GM04503 (cell line): Measurements from ENCODE around the gene SCUBE1.
"Not testable (repeated sequence)": the region's sequence is repeated elsewhere in the genome, so short reads cannot be mapped to it uniquely, and the experiment has no call there.

Source experiments
- DNase-seq: peaks from one replicate; pipeline ENCODE4 v3.0.0-alpha.2; 2012; ENCODE audit warnings: low read depth

Gene SCUBE1

GRCh38 chr22:43301866-43302265 is 41.3 kb downstream of the SCUBE1 start:
- no peak for DNase-seq

GRCh38 chr22:43300891-43301676 is 42.1 kb downstream of the SCUBE1 start:
- DNase-seq: no peak

GRCh38 chr22:43299736-43300135 is 43.4 kb downstream of the SCUBE1 start:
- DNase-seq: no peak

- no peak for DNase-seq
Observed at GRCh38 chr22:43298062-43298801, 44.9 kb downstream of the SCUBE1 start.

GRCh38 chr22:43297270-43298061 is 45.7 kb downstream of the SCUBE1 start:
- no peak for DNase-seq

GRCh38 chr22:43296276-43296902 is 46.8 kb downstream of the SCUBE1 start:
- no peak for DNase-seq

DNA sequence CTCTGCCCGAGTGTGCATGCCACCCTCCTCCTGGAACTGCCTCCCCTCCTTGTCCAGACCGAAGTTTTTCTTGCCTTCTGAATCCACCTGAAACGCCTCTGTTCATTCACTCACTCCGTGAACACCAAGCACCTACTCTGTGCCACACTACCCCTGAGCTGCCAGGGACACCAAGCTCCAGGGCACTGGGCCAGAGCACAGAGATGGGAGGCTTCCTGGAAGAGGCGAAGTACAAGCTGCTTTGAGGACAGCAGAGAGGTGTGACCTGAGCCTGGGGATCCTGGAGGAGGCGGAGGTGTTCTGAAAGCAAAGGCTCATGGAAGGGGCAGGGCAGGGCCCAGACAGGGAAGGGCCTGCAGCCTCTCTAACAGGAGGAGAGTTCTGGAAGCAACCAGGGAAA is 47.5 kb downstream of the SCUBE1 start:
- DNase-seq: no peak

DNA sequence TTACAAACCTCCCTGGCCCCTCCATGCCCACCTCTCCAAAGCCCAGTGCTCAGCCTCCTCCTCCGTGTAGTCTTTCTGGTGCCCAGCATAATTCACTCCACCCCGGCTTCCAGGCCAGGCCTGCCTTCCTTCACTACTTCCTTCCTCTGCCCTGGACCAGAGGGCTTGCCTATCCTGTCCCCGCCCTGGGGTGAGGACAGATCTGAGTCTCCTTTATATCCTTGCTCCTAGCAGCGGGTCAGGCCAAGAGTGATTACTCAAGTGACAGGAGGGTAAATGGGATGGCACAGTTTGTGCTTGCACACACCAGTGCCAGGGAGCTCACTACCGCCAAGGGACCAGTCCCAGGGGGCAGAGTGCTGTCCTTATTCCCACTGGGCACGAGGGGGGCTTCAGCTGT is 48.0 kb downstream of the SCUBE1 start:
- no peak for DNase-seq

DNA sequence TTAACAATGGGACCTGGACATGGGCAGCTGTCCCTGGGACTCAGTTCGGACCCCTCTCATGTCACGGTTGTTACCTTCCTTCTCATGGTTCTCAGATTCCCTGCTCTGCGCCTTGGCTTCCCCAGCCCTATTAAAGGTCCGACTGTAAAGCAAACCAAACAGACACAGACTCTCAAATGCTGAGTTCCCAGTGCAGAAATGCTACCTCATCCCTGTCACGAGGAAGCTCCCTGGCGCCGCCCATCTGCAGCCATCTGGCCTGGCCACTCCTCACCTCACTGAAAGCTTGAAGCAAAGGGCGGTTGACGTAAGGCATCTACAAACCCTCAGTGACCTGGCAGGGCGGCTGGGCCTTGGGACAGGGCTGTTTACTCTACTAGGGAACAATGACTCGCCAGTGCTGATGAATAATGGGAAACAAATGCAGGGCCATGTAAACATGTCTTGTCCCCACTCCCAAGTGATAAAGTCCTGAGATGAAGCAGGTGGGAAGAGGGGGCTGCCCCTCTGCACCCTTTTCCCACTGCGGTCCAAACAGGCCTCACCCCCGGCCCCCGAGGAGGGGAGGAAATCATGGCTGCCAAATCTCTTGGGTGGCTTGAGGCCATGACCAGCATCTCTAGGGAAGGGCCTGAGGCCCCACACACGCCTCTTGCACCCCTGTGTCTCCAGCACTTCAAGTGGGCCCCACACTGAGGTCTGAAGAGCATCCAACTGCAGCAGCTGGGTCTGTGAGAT is 49.3 kb downstream of the SCUBE1 start:
- no peak for DNase-seq

DNA sequence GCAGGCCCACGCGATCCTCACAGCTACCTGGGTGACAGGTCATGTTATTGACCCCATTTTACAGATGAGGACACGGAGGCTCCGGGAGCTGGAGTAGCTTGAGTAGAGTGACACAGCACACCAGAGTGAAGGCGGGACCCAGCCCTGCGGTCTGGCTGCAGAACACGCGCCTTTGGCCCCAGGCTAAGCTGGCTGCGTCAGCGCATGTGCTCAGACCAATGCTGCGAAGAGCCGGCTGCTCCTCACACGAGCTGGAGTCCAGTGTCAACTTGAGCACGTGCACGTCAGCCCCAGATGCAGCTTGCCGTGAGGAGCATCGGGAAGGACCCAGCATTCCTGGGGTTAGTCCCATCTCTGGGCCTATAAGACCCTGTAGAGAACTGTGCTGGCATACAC is 49.9 kb downstream of the SCUBE1 start:
- DNase-seq: no peak

- no peak for DNase-seq
Observed at GRCh38 chr22:43292630-43293018, 50.5 kb downstream of the SCUBE1 start.

GRCh38 chr22:43291381-43291780 is 51.8 kb downstream of the SCUBE1 start:
- DNase-seq: no peak

DNA sequence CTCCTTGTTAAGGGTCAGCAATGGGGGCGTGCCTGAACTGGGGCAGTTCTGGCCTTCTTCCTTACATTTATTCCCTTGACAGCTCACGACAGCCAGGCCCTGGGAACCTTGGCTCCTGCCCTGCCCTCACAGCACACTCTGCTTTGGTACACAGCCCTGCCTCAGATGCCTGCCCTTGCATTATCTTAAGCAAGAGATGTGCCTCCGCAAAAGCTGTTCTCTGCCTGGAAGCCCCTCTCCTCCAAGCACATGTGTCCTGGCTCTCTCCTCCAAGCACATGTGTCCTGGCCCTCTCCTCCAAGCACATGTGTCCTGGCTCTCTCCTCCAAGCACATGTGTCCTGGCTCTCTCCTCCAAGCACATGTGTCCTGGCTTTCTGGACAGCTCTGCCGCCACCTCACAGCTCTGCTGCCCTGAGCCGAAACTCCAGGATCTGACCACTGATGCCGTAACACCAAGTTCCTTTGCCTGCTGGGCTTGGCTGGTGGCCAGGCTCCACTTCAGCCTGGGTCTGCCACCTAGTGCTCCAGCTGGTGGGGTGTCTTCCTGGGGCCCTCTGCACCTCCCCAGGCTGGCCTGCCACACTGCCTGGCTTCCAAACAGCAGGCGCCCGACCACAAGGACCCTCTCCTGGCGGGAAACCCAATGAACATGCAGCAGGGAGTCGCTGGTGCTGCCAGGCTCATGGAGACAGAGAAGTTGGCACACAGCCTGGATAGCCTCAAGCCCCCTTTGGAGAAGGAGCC is 53.0 kb downstream of the SCUBE1 start:
- no peak for DNase-seq

GRCh38 chr22:43289531-43289963 is 53.6 kb downstream of the SCUBE1 start:
- no peak for DNase-seq

DNA sequence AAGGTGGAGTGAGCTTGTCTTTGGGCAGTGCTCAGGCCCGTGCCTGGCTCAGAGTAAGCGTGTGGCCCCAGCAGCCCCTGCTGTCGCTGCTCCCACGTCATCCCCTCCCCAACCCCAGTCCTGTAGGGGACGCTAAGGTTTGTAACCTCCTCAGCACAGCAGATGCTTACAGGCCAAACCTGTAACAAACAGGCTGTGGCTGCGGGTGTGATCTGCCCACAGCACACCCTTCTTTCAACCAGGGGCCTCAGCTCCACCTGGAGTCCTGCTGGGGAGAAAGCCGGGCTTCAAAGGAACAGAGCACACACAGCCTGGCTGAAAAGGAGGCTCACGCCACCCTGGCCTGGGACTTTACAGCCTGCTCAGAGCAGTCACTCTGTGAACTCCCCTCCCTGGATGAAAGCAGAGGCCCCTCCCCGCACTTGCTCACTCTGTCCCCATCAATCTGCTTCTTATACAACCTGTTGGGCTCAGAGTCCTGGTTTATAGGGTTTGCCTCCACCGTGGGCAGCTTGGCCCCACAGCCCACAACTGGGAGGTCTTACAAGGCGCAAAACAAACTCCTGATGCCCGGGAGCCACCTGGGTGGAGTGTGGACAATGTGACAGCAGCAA is 54.3 kb downstream of the SCUBE1 start:
- DNase-seq: no peak

DNA sequence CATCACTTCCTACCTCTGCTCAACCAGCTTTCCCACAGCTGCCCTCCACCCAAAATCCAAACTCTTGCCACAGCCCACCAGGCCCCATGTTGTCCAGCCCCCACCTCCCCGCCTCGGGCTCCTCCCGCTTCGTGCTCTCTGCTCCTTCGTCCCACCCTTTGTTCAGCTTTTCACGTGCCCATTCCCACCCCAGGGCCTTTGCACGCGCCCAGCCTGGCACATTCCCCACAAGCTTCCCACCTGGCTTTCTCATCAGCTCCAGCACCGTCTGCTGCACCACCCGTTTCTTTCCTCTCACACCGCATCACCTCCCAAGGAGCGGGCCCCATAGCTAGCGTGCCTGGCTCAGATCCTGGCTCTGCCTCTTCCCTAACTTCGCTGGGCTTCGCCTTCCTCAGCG is 54.8 kb downstream of the SCUBE1 start:
- no peak for DNase-seq

DNA sequence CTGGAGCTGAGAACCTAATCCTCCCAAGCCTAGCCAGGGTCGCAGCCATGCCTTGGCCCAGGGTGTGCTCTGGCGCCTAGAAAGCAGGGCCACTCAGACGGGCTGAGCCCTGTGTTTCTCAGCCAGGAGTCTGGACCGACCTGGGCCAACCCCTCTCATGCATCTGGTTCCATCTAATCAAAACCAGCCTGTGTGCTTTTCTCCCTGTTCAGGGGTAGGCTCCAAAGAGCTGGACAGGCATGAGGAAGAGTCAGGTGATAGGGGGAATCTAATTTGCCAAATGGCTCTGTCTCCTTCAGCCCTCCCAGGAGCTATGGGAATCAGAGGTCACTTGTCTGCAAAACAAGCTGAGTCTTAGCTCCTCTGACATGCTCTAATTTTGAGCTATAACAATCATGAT is 55.7 kb downstream of the SCUBE1 start:
- DNase-seq: no peak

GRCh38 chr22:43281394-43281793 is 61.8 kb downstream of the SCUBE1 start:
- no peak for DNase-seq

- not testable (repeated sequence) for DNase-seq
Observed at GRCh38 chr22:43280523-43280886, 62.7 kb downstream of the SCUBE1 start.

DNA sequence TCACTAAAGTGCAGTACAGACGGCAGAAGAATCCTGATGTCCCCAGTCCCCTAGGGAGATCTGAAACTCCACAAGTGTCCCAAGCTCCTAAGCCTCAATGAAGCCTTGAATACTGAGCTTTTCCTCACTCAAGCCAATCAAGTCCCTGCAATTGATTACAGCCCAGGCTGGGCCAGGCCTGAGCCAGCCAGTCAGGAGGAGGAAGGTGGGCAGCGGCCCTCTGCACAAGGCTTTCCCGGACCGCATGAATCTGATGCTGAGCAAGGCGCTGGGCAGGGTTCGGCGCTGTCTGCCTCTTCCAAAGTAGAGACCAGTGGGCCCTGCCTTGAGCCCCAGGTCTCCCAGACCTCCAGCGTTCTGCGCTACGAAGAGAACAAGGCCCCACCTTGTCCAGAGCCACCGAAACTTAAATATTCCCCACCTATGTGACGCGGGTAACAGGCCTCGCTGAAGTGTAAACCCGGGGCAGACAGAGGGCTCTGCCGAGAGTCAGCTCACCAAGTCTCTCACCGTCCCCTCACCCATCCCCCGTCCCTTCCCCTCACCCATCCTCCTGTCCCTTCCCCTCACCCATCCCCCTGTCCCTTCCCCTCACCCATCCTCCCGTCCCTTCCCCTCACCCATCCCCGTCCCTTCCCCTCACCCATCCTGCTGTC is 63.2 kb downstream of the SCUBE1 start:
- no peak for DNase-seq
